Mesothelial cell of epicardium (in vitro differentiated cells): ENCODE results near the gene PC. TPM values are rescaled to one million over a fixed set of nuclear protein-coding genes. Genes with fewer than 3 reads are reported as not detected.

Experiments used
- DNase-seq, 2 experiments: peaks; one replicate each; pipeline ENCODE4 v3.0.0; 2021; ENCODE audit warnings: low spot score in 2 of 2; ENCODE audit not compliant: unreplicated experiment in 2 of 2
- H3K27ac Mint-ChIP-seq: 2 replicates; pipeline ENCODE4 v1.8.0; 2021; ENCODE audit warnings: mixed read lengths
- H3K27me3 Mint-ChIP-seq: 2 replicates; pipeline ENCODE4 v1.8.0; 2021; ENCODE audit warnings: low read depth, mixed read lengths
- H3K36me3 Mint-ChIP-seq: 2 replicates; pipeline ENCODE4 v1.8.0; 2021; ENCODE audit warnings: mixed read lengths
- H3K4me1 Mint-ChIP-seq: 2 replicates; pipeline ENCODE4 v1.8.0; 2021; ENCODE audit warnings: mixed read lengths
- H3K4me3 Mint-ChIP-seq: 2 replicates; pipeline ENCODE4 v1.8.0; 2021; ENCODE audit warnings: mild to moderate bottlenecking, moderate library complexity, mixed read lengths
- H3K9me3 Mint-ChIP-seq: 2 replicates; pipeline ENCODE4 v1.8.0; 2021; ENCODE audit warnings: mixed read lengths
- total RNA-seq: library from RNA; stranded (reverse); gene quantifications from 3 replicates; pipeline ENCODE4 v1.2.1, GENCODE V29; 2021
- TF ChIP-seq, protein P1 (sequence below): fragments of 200-600 bp; sonication (generic); IDR thresholded peaks from one replicate; pipeline ENCODE4 v1.5.0; 2021; ENCODE audit warnings: antibody characterized with exemption; ENCODE audit not compliant: unreplicated experiment

PC gene
- total RNA-seq, 1 donor from 2014 or later, result 9.5 TPM

GRCh38 chr11:66919923-66920322 lies 38.3 kb downstream of the PC start:
- Mint-ChIP-seq H3K36me3 (no peaks in the 10 kb centered on the region), H3K9me3 (peaks cover 4% of the 10 kb centered on the region), H3K4me1 (no peaks in the 10 kb centered on the region), H3K4me3 (no peak overlapping the region), H3K27ac (no peak overlapping the region), H3K27me3 (no peaks in the 10 kb centered on the region)
- DNase-seq, result no peak
- TF ChIP-seq, protein P1, sequence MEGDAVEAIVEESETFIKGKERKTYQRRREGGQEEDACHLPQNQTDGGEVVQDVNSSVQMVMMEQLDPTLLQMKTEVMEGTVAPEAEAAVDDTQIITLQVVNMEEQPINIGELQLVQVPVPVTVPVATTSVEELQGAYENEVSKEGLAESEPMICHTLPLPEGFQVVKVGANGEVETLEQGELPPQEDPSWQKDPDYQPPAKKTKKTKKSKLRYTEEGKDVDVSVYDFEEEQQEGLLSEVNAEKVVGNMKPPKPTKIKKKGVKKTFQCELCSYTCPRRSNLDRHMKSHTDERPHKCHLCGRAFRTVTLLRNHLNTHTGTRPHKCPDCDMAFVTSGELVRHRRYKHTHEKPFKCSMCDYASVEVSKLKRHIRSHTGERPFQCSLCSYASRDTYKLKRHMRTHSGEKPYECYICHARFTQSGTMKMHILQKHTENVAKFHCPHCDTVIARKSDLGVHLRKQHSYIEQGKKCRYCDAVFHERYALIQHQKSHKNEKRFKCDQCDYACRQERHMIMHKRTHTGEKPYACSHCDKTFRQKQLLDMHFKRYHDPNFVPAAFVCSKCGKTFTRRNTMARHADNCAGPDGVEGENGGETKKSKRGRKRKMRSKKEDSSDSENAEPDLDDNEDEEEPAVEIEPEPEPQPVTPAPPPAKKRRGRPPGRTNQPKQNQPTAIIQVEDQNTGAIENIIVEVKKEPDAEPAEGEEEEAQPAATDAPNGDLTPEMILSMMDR, result no peak

- Mint-ChIP-seq H3K36me3 (no peaks in the 10 kb centered on the region), H3K27me3 (no peaks in the 10 kb centered on the region), H3K4me3 (no peak overlapping the region), H3K4me1 (no peaks in the 10 kb centered on the region), H3K9me3 (no peaks in the 10 kb centered on the region), H3K27ac (no peak overlapping the region)
- TF ChIP-seq, protein P1, result no peak
- DNase-seq, result no peak
Measured at GRCh38 chr11:66918741-66919140, 39.4 kb downstream of the PC start.

GRCh38 chr11:66915866-66916265 lies 42.3 kb downstream of the PC start:
- no peak for DNase-seq
- Mint-ChIP-seq H3K4me3 (no peak overlapping the region), H3K36me3 (no peaks in the 10 kb centered on the region), H3K9me3 (no peaks in the 10 kb centered on the region), H3K4me1 (no peaks in the 10 kb centered on the region), H3K27ac (no peak overlapping the region), H3K27me3 (no peaks in the 10 kb centered on the region)
- TF ChIP-seq, protein P1, result no peak

GRCh38 chr11:66915046-66915832 lies 42.9 kb downstream of the PC start:
- no peak overlapping the region for H3K4me3 Mint-ChIP-seq
- H3K27me3 Mint-ChIP-seq, result no peaks in the 10 kb centered on the region
- H3K36me3 Mint-ChIP-seq, result no peaks in the 10 kb centered on the region
- no peaks in the 10 kb centered on the region for H3K4me1 Mint-ChIP-seq
- TF ChIP-seq, protein P1, result no peak
- H3K27ac Mint-ChIP-seq, result no peak overlapping the region
- no peaks in the 10 kb centered on the region for H3K9me3 Mint-ChIP-seq
- no peak for DNase-seq

GRCh38 chr11:66914505-66914904 lies 43.7 kb downstream of the PC start:
- Mint-ChIP-seq H3K4me1 (no peaks in the 10 kb centered on the region), H3K4me3 (no peak overlapping the region), H3K36me3 (no peaks in the 10 kb centered on the region), H3K9me3 (no peaks in the 10 kb centered on the region), H3K27ac (no peak overlapping the region), H3K27me3 (no peaks in the 10 kb centered on the region)
- DNase-seq, result no peak
- TF ChIP-seq, protein P1, result no peak
